Stimulated activated naive CD4-positive, alpha-beta T cell (primary cell): Measurements from ENCODE around the gene NEDD4L.

Experiments used
- DNase-seq, 6 experiments: peaks; one replicate each; lab custom pipeline; 2025; lab: John Stamatoyannopoulos, UW

NEDD4L gene

GRCh38 chr18:58398648-58399398 is 354.8 kb downstream of the NEDD4L start:
- DNase-seq = no peak

GRCh38 chr18:58400331-58400870 is 356.4 kb downstream of the NEDD4L start:
- DNase-seq = peak in 2 of 6 experiments; percentile 8 to 15

GRCh38 chr18:58401191-58401590 is 357.2 kb downstream of the NEDD4L start:
- peak in 3 of 6 experiments; percentile 11 to 18 (median 13) for DNase-seq

- DNase-seq = no peak
These were observed 358.2 kb downstream of the NEDD4L start for GRCh38 chr18:58402247-58402646.

- DNase-seq = no peak
These were observed 359.1 kb downstream of the NEDD4L start for GRCh38 chr18:58402951-58403702.

- DNase-seq = no peak
These were observed 359.9 kb downstream of the NEDD4L start for GRCh38 chr18:58403799-58404455.

- no peak for DNase-seq
These were observed 361.3 kb downstream of the NEDD4L start for GRCh38 chr18:58405107-58405898.

- DNase-seq = no peak
These were observed 363.2 kb downstream of the NEDD4L start for GRCh38 chr18:58407263-58407648.

GRCh38 chr18:58407649-58408407 is 363.8 kb downstream of the NEDD4L start:
- DNase-seq = no peak

GRCh38 chr18:58408665-58409064 is 364.6 kb downstream of the NEDD4L start:
- no peak for DNase-seq

- DNase-seq = no peak
These were observed 365.9 kb downstream of the NEDD4L start for GRCh38 chr18:58409802-58410445.

GRCh38 chr18:58411323-58411722 is 367.3 kb downstream of the NEDD4L start:
- no peak for DNase-seq

- DNase-seq = no peak
These were observed 369.0 kb downstream of the NEDD4L start for GRCh38 chr18:58412844-58413666.

GRCh38 chr18:58413667-58414628 is 369.9 kb downstream of the NEDD4L start:
- no peak for DNase-seq

GRCh38 chr18:58416014-58416703 is 372.1 kb downstream of the NEDD4L start:
- no peak for DNase-seq

- DNase-seq = no peak
These were observed 373.0 kb downstream of the NEDD4L start for GRCh38 chr18:58416704-58417683.

GRCh38 chr18:58417752-58418151 is 373.7 kb downstream of the NEDD4L start:
- no peak for DNase-seq
